Measurements from ENCODE around the gene PPP2R5A.

GRCh38 chr1:212241501-212241900, 43.7 kb upstream of the PPP2R5A start:
- no peak for TF ChIP-seq CTCF (IDR thresholded peaks at IDR 0.05)
- no peak for TF ChIP-seq POLR2A (IDR thresholded peaks at IDR 0.05)

Data from Peyer's patch (tissue), 4 donors.